ES-I3 (cell line): ENCODE results near the gene HS6ST3.

ENCODE experiments used
- H3K36me3 ChIP-seq: 2 replicates; pipeline ENCODE4 v1.6.1; 2013; ENCODE audit warnings: mild to moderate bottlenecking, low read length, control low read depth, moderate library complexity; ENCODE audit not compliant: insufficient read depth
- H3K4me1 ChIP-seq: 2 replicates; pipeline ENCODE4 v1.6.1; 2013; ENCODE audit warnings: mild to moderate bottlenecking, control low read depth, low read length; ENCODE audit not compliant: insufficient read depth
- H3K9ac ChIP-seq: 2 replicates; pipeline ENCODE4 v1.6.1; 2013; ENCODE audit warnings: low read depth, mild to moderate bottlenecking, low read length, moderate library complexity
- H3K9me3 ChIP-seq: 2 replicates; pipeline ENCODE4 v1.6.1; 2013; ENCODE audit warnings: mild to moderate bottlenecking, low read length, moderate library complexity; ENCODE audit not compliant: control insufficient read depth, insufficient read depth

Gene HS6ST3

GRCh38 chr13:96785986-96786385, 696.1 kb downstream of the HS6ST3 start:
- H3K36me3 ChIP-seq, result no peaks in the 10 kb centered on the region
- no peak overlapping the region for H3K9ac ChIP-seq

GRCh38 chr13:96792188-96792587, 702.3 kb downstream of the HS6ST3 start:
- Histone ChIP-seq H3K36me3 (no peaks in the 10 kb centered on the region), H3K9ac (no peak overlapping the region), H3K4me1 (no peaks in the 10 kb centered on the region), H3K9me3 (no peaks in the 10 kb centered on the region)

More at GRCh38 chr13:96785986-96786385, 696.1 kb downstream of the HS6ST3 start:
- Histone ChIP-seq H3K4me1 (no peaks in the 10 kb centered on the region), H3K9me3 (no peaks in the 10 kb centered on the region)

- no peaks in the 10 kb centered on the region for H3K9me3 ChIP-seq
- H3K4me1 ChIP-seq, result no peaks in the 10 kb centered on the region
- no peaks in the 10 kb centered on the region for H3K36me3 ChIP-seq
- H3K9ac ChIP-seq, result no peak overlapping the region
These were observed 703.0 kb downstream of the HS6ST3 start for GRCh38 chr13:96792736-96793403.

- no peaks in the 10 kb centered on the region for H3K4me1 ChIP-seq
- H3K36me3 ChIP-seq, result no peaks in the 10 kb centered on the region
- H3K9ac ChIP-seq, result no peak overlapping the region
These were observed 703.5 kb downstream of the HS6ST3 start for GRCh38 chr13:96793404-96793755.

GRCh38 chr13:96794669-96795068, 704.8 kb downstream of the HS6ST3 start:
- Histone ChIP-seq H3K36me3 (no peaks in the 10 kb centered on the region), H3K9ac (no peak overlapping the region), H3K4me1 (no peaks in the 10 kb centered on the region), H3K9me3 (no peaks in the 10 kb centered on the region)

More at GRCh38 chr13:96793404-96793755, 703.5 kb downstream of the HS6ST3 start:
- H3K9me3 ChIP-seq, result no peaks in the 10 kb centered on the region

GRCh38 chr13:96795670-96796069, 705.8 kb downstream of the HS6ST3 start:
- H3K9me3 ChIP-seq, result no peaks in the 10 kb centered on the region
- H3K36me3 ChIP-seq, result no peaks in the 10 kb centered on the region
- H3K9ac ChIP-seq, result no peak overlapping the region
- H3K4me1 ChIP-seq, result no peaks in the 10 kb centered on the region

GRCh38 chr13:96796091-96796633, 706.3 kb downstream of the HS6ST3 start:
- Histone ChIP-seq H3K9ac (no peak overlapping the region), H3K36me3 (no peaks in the 10 kb centered on the region), H3K9me3 (no peaks in the 10 kb centered on the region), H3K4me1 (no peaks in the 10 kb centered on the region)

- H3K4me1 ChIP-seq, result no peaks in the 10 kb centered on the region
- no peaks in the 10 kb centered on the region for H3K9me3 ChIP-seq
- H3K9ac ChIP-seq, result no peak overlapping the region
- no peaks in the 10 kb centered on the region for H3K36me3 ChIP-seq
These were observed 707.2 kb downstream of the HS6ST3 start for GRCh38 chr13:96797136-96797535.

- H3K9me3 ChIP-seq, result 0 out of 2 replicates have a peak, but pooled peaks cover 3% of the 10 kb centered on the region
- H3K9ac ChIP-seq, result no peak overlapping the region
- H3K4me1 ChIP-seq, result no peaks in the 10 kb centered on the region
- no peaks in the 10 kb centered on the region for H3K36me3 ChIP-seq
These were observed 713.7 kb downstream of the HS6ST3 start for GRCh38 chr13:96803456-96804100.

GRCh38 chr13:96804174-96804573, 714.3 kb downstream of the HS6ST3 start:
- H3K9ac ChIP-seq, result no peak overlapping the region
- H3K9me3 ChIP-seq, result 0 out of 2 replicates have a peak, but pooled peaks cover 3% of the 10 kb centered on the region
- no peaks in the 10 kb centered on the region for H3K4me1 ChIP-seq
- no peaks in the 10 kb centered on the region for H3K36me3 ChIP-seq

GRCh38 chr13:96806746-96807145, 716.8 kb downstream of the HS6ST3 start:
- Histone ChIP-seq H3K9ac (no peak overlapping the region), H3K36me3 (no peaks in the 10 kb centered on the region), H3K9me3 (0 out of 2 replicates have a peak, but pooled peaks cover 3% of the 10 kb centered on the region), H3K4me1 (no peaks in the 10 kb centered on the region)

- Histone ChIP-seq H3K36me3 (no peaks in the 10 kb centered on the region), H3K4me1 (no peaks in the 10 kb centered on the region), H3K9me3 (peaks cover 3% of the 10 kb centered on the region; the same call in 1 of the 2 replicates), H3K9ac (no peak overlapping the region)
These were observed 719.6 kb downstream of the HS6ST3 start for GRCh38 chr13:96809366-96810096.

GRCh38 chr13:96810104-96810503, 720.2 kb downstream of the HS6ST3 start:
- no peaks in the 10 kb centered on the region; the same call in 1 of the 2 replicates for H3K9me3 ChIP-seq
- no peaks in the 10 kb centered on the region for H3K36me3 ChIP-seq
- H3K4me1 ChIP-seq, result no peaks in the 10 kb centered on the region
- no peak overlapping the region for H3K9ac ChIP-seq

GRCh38 chr13:96811049-96811448, 721.1 kb downstream of the HS6ST3 start:
- no peaks in the 10 kb centered on the region; the same call in 1 of the 2 replicates for H3K4me1 ChIP-seq
- H3K9me3 ChIP-seq, result no peaks in the 10 kb centered on the region; the same call in 1 of the 2 replicates
- H3K9ac ChIP-seq, result no peak overlapping the region
- H3K36me3 ChIP-seq, result no peaks in the 10 kb centered on the region
